GM03348 (cell line): ENCODE results near the gene KLHL11.
"Not testable (repeated sequence)": the region's sequence is repeated elsewhere in the genome, so short reads cannot be mapped to it uniquely, and the experiment has no call there.

Experiments
- DNase-seq: peaks from one replicate; pipeline ENCODE4 v3.0.0; 2012; ENCODE audit warnings: low spot score

Gene KLHL11

GRCh38 chr17:41836550-41837196 is 28.6 kb downstream of the KLHL11 start:
- no peak for DNase-seq

- DNase-seq: peak; percentile 97
Observed at GRCh38 chr17:41835800-41836549, 29.2 kb downstream of the KLHL11 start, which contains the start of gene NT5C3B. Gene NT5C3B, minus strand, starts transcription at chr17:41836232. Its CDS starts 39 bp downstream, at chr17:41836193.

GRCh38 chr17:41835214-41835799 is 29.9 kb downstream of the KLHL11 start:
- DNase-seq: peak; percentile 51

GRCh38 chr17:41829961-41830360 is 35.3 kb downstream of the KLHL11 start:
- not testable (repeated sequence) for DNase-seq

- DNase-seq: no peak
Observed at GRCh38 chr17:41825175-41825845, 39.9 kb downstream of the KLHL11 start.

GRCh38 chr17:41824086-41824485 is 41.1 kb downstream of the KLHL11 start:
- DNase-seq: peak; percentile 61

GRCh38 chr17:41823580-41823979 is 41.6 kb downstream of the KLHL11 start:
- no peak for DNase-seq

GRCh38 chr17:41823141-41823524 is 42.1 kb downstream of the KLHL11 start:
- DNase-seq: no peak

GRCh38 chr17:41822216-41823140 is 42.7 kb downstream of the KLHL11 start:
- no peak for DNase-seq

GRCh38 chr17:41821776-41822175 is 43.4 kb downstream of the KLHL11 start:
- DNase-seq: no peak

- DNase-seq: no peak
Observed at GRCh38 chr17:41818024-41818423, 47.2 kb downstream of the KLHL11 start.

GRCh38 chr17:41816637-41817320 is 48.4 kb downstream of the KLHL11 start:
- DNase-seq: no peak

GRCh38 chr17:41814195-41814594 is 51.0 kb downstream of the KLHL11 start:
- no peak for DNase-seq

GRCh38 chr17:41813699-41814124 is 51.5 kb downstream of the KLHL11 start:
- no peak for DNase-seq

- DNase-seq: no peak
Observed at GRCh38 chr17:41813152-41813680, 52.0 kb downstream of the KLHL11 start.

GRCh38 chr17:41812381-41813151 is 52.7 kb downstream of the KLHL11 start, which contains the start of gene FKBP10:
Gene FKBP10, plus strand, starts transcription at chr17:41813004. Its CDS starts 31 bp downstream, at chr17:41813035.
- DNase-seq: peak; percentile 96

- DNase-seq: peak; percentile 93
Observed at GRCh38 chr17:41811549-41812380, 53.5 kb downstream of the KLHL11 start, which contains the start of gene P3H4. Gene P3H4, minus strand, starts transcription at chr17:41811949. Its CDS starts 34 bp downstream, at chr17:41811915.
